ENCODE data around the gene REEP1. TPM values are rescaled to one million over a fixed set of nuclear protein-coding genes. Genes with fewer than 3 reads are reported as not detected.

The REEP1 gene
- total RNA-seq, 1 experiment from 2014 or later = 5.3 TPM

GRCh38 chr2:86293612-86294011 is 43.8 kb downstream of the REEP1 start:
- CTCF ChIA-PET = no interaction called here
- H3K9me3 Mint-ChIP-seq (ENCODE audit: low read depth, unreplicated experiment) = no peaks in the 10 kb centered on the region
- DNase-seq = no peak
- no peaks in the 10 kb centered on the region for H3K27me3 Mint-ChIP-seq (ENCODE audit: unreplicated experiment)
- BruUV-seq (replicated peaks) = no TSS peak
- TF ChIP-seq CTCF (IDR thresholded peaks at IDR 0.05; ENCODE audit: unreplicated experiment) = no peak
- H3K27ac Mint-ChIP-seq (ENCODE audit: unreplicated experiment) = no peak overlapping the region
- no peaks in the 10 kb centered on the region for H3K36me3 Mint-ChIP-seq (ENCODE audit: insufficient read depth, unreplicated experiment)
- no peaks in the 10 kb centered on the region for H3K4me1 Mint-ChIP-seq (ENCODE audit: low read depth, unreplicated experiment)
- no peak overlapping the region for H3K4me3 Mint-ChIP-seq (ENCODE audit: low read depth, unreplicated experiment)
- intact Hi-C loops (cut with micrococcal nuclease; ENCODE audit: unreplicated experiment) = no loop called here

- CTCF ChIA-PET = no interaction called here
- DNase-seq = no peak
- Mint-ChIP-seq H3K9me3 (ENCODE audit: low read depth, unreplicated experiment) (no peaks in the 10 kb centered on the region), H3K27ac (ENCODE audit: unreplicated experiment) (no peak overlapping the region), H3K27me3 (ENCODE audit: unreplicated experiment) (no peaks in the 10 kb centered on the region), H3K4me1 (ENCODE audit: low read depth, unreplicated experiment) (no peaks in the 10 kb centered on the region), H3K4me3 (ENCODE audit: low read depth, unreplicated experiment) (no peak overlapping the region), H3K36me3 (ENCODE audit: insufficient read depth, unreplicated experiment) (no peaks in the 10 kb centered on the region)
- no peak for TF ChIP-seq CTCF (IDR thresholded peaks at IDR 0.05; ENCODE audit: unreplicated experiment)
- BruUV-seq (replicated peaks) = no TSS peak
- intact Hi-C loops (cut with micrococcal nuclease; ENCODE audit: unreplicated experiment) = no loop called here
These were observed 44.6 kb downstream of the REEP1 start for GRCh38 chr2:86292571-86293515.

- CTCF ChIA-PET = no interaction called here
- Mint-ChIP-seq H3K4me3 (ENCODE audit: low read depth, unreplicated experiment) (no peak overlapping the region), H3K27ac (ENCODE audit: unreplicated experiment) (no peak overlapping the region), H3K27me3 (ENCODE audit: unreplicated experiment) (peaks cover 3% of the 10 kb centered on the region), H3K4me1 (ENCODE audit: low read depth, unreplicated experiment) (no peaks in the 10 kb centered on the region), H3K36me3 (ENCODE audit: insufficient read depth, unreplicated experiment) (no peaks in the 10 kb centered on the region), H3K9me3 (ENCODE audit: low read depth, unreplicated experiment) (no peaks in the 10 kb centered on the region)
- intact Hi-C loops (cut with micrococcal nuclease; ENCODE audit: unreplicated experiment) = no loop called here
- no peak for TF ChIP-seq CTCF (IDR thresholded peaks at IDR 0.05; ENCODE audit: unreplicated experiment)
- BruUV-seq (replicated peaks) = no TSS peak
- no peak for DNase-seq
These were observed 46.1 kb downstream of the REEP1 start for GRCh38 chr2:86291328-86291662.

- no peak overlapping the region for H3K27ac Mint-ChIP-seq (ENCODE audit: unreplicated experiment)
- no peak for DNase-seq
- no peaks in the 10 kb centered on the region for H3K4me1 Mint-ChIP-seq (ENCODE audit: low read depth, unreplicated experiment)
- no peak overlapping the region for H3K4me3 Mint-ChIP-seq (ENCODE audit: low read depth, unreplicated experiment)
- H3K36me3 Mint-ChIP-seq (ENCODE audit: insufficient read depth, unreplicated experiment) = no peaks in the 10 kb centered on the region
- peaks cover 8% of the 10 kb centered on the region for H3K27me3 Mint-ChIP-seq (ENCODE audit: unreplicated experiment)
- intact Hi-C loops (cut with micrococcal nuclease; ENCODE audit: unreplicated experiment) = no loop called here
- H3K9me3 Mint-ChIP-seq (ENCODE audit: low read depth, unreplicated experiment) = no peaks in the 10 kb centered on the region
- TF ChIP-seq CTCF (IDR thresholded peaks at IDR 0.05; ENCODE audit: unreplicated experiment) = no peak
- CTCF ChIA-PET = no interaction called here
- no TSS peak for BruUV-seq (replicated peaks)
These were observed 46.7 kb downstream of the REEP1 start for GRCh38 chr2:86290596-86291327.
